ENCODE measurements around the gene XPOT.

DNA sequence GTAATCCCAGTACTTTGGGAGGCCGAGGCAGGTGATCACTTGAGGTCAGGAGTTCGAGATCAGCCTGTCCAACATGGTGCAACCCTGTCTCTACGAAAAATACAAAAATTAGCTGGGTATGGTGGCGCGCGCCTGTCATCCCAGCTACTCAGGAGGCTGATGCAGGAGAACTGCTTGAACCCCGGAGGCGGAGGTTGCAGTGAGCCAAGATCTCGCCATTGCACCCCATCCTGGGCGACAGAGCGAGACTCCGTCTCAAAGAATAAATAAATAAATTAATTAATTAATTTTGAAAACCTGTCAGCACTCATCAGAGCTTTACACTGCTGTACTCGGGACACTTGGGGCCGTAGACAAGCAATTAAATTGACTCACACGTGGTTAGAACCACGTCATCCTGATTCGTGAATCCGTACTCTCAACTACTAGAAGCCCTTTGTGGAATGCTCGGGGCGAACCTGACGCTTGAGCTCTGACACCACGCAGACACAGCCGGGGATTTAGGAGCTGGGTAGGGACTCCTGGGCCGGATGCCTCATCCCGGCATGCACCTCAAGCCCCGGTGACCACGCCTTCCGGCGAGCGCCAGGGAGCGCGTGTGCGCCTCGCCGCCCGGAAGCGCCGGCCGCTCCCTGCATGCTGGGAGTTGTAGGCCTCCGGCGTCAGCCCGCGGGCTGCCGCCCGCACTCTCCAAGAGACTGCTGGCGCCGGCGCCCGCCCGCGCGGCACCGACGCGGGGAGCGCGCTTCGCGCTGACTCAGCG lies at the start of gene XPOT:
- TF ChIP-seq, protein P1, sequence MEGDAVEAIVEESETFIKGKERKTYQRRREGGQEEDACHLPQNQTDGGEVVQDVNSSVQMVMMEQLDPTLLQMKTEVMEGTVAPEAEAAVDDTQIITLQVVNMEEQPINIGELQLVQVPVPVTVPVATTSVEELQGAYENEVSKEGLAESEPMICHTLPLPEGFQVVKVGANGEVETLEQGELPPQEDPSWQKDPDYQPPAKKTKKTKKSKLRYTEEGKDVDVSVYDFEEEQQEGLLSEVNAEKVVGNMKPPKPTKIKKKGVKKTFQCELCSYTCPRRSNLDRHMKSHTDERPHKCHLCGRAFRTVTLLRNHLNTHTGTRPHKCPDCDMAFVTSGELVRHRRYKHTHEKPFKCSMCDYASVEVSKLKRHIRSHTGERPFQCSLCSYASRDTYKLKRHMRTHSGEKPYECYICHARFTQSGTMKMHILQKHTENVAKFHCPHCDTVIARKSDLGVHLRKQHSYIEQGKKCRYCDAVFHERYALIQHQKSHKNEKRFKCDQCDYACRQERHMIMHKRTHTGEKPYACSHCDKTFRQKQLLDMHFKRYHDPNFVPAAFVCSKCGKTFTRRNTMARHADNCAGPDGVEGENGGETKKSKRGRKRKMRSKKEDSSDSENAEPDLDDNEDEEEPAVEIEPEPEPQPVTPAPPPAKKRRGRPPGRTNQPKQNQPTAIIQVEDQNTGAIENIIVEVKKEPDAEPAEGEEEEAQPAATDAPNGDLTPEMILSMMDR (IDR thresholded peaks at IDR 0.05) = no peak
- peak in 1 of 3 donors; percentile 81 for TF ChIP-seq POLR2AphosphoS5 (IDR thresholded peaks at IDR 0.05)
- TF ChIP-seq POLR2A (IDR thresholded peaks at IDR 0.05) = no peak
